Left colon (tissue), 2 donors: ENCODE data around the gene SLC9A7. TPM values are rescaled to one million over a fixed set of nuclear protein-coding genes. Genes with fewer than 3 reads are reported as not detected.
A peak's percentile ranks its signal among the peaks of the same experiment; 100 is the strongest.
"Not testable (repeated sequence)": the region's sequence is repeated elsewhere in the genome, so short reads cannot be mapped to it uniquely, and the experiment has no call there.

ENCODE experiments used
- ATAC-seq: fragments of 200-7000 bp; cut with Tn5 transposase; one replicate; pipeline ENCODE4 v1.9.1; 2020; ENCODE audit warnings: mild to moderate bottlenecking, moderate library complexity
- DNase-seq, 2 donors: peaks; one replicate each; pipeline ENCODE4 v3.0.0-alpha.2; 2020
- intact Hi-C, 2 donors: fragments of 100-400 bp; cut with DNase I in 1 of 2; cut with micrococcal nuclease in 1 of 2; formaldehyde crosslinking; loops; one replicate each; pipeline versions ENCODE4 v1.11.2 to v1.14.0; 2022; cut with DNase I, micrococcal nuclease
- long read RNA-seq: library from polyadenylated mRNA; unstranded; transcript quantifications from one replicate; pipeline ENCODE4 v2.0.0, GENCODE V29; 2021
- total RNA-seq, 2 donors: library from RNA; stranded (reverse); fragmentation: NEBNext Ultra II Directional; extraction: Animal tissue kit (Norgen Biotek cat#: 25700); gene quantifications; one replicate each; pipeline ENCODE4 v1.2.1, GENCODE V29; 2021
- donor health status: DM: no; HTN: no; CAD: no.
- donor health status: DM: yes; HTN: yes; CAD: no.

SLC9A7 gene
- 1 to 10 TPM in 1 of 2 donors, under 1 TPM in 1; 0.95 to 1.9 TPM for total RNA-seq
- long read RNA-seq = 0 reads

GRCh38 chrX:46758956-46759644 lies at the start of gene SLC9A7:
SLC9A7 (minus strand) TSS chrX:46759118; CDS start chrX:46759029, 89 bp downstream.
- peak; percentile 90 for ATAC-seq
- DNase-seq = peak; percentile 42 to 79
- intact Hi-C loops = no loop called here

DNA sequence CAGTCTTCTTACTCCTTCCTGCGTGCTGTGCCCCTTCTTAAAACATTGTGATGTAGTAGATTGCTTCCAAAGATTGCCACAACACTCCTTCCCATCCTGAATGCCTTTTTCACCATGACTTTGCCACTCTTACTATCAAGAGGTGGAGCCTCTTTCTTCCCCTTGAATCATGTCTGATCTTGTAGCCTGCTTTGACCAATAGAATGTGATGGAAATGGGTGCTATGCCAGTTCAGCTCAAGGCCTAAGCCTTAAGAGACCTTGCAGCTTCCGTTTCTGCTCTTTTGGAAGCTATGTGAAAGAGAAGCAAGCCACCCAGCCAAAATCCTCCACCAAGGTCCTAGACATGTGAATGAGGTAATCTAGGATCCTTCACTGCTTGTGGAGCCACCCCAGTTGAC lies 46.4 kb upstream of the SLC9A7 start:
- intact Hi-C loops = no loop called here
- DNase-seq (no peak), ATAC-seq (no peak)

- intact Hi-C loops = no loop called here
- no peak for ATAC-seq
Measured at GRCh38 chrX:46803140-46803539, 44.2 kb upstream of the SLC9A7 start.

DNA sequence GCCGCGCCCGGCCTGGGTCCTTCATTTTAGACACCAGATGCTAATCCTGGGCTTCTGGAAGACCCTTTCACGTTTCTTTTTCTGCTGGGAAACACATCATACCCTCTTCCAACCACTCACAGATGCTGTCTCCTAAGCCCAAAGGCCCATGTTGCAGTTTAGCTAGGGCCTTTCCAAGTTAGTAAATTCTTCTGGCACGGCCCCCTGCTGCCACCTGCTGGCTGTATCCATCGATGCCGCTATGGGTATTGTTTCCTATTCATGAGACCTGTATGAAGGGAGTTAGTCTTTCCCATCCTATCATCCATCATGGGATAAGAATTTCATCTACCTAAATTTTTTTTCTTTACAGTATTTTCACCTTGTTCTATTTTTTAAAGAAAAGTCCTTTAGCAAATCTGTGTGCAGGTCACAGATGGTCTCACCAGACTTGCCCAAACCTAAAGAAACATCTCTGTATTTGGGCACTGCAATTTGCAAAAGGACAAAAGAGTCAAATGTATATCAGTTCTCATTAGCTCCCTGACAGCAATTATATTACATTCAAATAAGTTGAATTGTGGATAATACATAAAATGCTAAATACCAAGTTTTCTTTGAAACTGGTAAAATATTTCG lies 37.8 kb upstream of the SLC9A7 start:
- intact Hi-C loops = no loop called here
- DNase-seq (peak; percentile 53 to 81), ATAC-seq (peak; percentile 71)

More at GRCh38 chrX:46803140-46803539, 44.2 kb upstream of the SLC9A7 start:
- DNase-seq = no peak

DNA sequence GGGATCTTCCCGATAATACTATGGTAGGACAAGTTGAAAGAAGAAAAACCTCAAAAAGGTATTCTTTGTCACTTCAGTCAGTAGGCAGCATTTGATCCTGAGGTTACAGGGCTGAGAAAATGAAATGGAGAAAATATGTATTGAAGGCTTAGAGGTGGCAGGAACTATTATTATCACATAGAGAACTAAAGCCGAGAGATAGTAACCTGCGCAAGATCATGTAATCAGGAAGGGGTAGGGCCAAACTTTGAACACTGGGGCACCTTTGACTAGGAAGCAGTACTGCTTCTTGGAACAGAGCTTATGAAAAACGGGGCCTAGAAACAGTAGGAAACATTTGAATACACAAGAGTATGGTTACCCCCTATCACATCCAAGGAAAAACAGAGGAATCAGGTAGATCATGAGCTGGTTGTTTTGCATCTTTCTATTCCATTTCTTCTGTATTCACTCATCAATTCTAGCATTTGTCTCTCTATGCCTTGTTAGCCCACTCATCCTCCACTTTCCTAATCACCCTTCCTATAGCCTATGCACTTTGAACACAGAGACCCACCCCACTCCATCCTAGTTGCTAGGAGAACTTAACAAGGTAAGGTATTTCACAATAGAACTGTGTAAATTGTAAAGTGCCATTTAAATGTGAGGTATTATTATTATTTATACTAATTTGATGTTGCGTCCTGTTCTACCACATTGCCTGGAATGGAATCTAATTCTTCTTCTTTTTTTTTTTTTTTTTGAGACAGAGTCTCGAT lies 34.6 kb upstream of the SLC9A7 start:
- DNase-seq (no peak), ATAC-seq (no peak)
- intact Hi-C loops = no loop called here

GRCh38 chrX:46792810-46793188 lies 33.9 kb upstream of the SLC9A7 start:
- DNase-seq (no peak), ATAC-seq (no peak)
- intact Hi-C loops = no loop called here

DNA sequence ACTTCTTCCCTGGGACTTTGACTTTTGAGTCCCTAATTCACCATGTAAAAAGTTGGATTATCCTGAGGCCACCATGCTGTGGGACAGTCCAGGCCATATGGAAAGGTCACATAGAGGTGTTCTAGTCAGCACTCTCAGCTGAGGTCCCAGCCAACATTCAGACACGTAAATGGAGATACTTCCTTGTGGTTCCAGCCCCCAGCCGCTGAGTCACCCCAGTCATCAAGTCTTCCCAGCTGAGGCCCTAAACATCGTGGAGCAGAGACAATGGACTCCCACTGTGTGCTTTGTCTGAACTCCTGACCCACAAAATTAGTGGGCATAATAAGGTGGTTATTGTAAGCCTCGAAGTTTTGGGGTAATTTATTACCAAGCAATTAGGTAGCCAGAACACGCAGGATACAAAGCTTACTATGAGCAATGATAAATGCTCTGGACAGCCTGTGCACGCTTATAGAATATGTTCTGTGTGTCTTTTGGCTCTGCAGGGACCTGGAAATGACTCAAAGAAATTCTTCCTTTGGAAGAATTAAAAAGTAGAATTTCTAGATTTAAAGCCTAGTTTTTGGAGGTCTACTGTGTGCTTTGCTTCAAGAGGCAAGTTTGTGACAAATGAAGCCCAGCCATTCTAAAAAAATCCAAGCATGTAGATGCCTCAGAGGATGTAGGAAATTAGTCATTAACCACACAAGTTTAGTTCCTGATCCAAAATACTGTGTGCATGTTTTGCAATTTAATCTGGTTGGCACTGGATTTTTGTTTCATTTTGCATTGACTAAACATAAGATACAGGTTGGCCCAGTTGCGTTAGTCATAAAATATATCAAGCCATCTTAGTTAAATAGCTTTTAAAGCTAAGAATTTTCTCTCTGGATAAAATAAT lies 33.2 kb upstream of the SLC9A7 start:
- intact Hi-C loops = no loop called here
- ATAC-seq = no peak
- DNase-seq = no peak

GRCh38 chrX:46788902-46789301 lies 30.0 kb upstream of the SLC9A7 start:
- intact Hi-C loops = no loop called here
- ATAC-seq = no peak
- no peak for DNase-seq

GRCh38 chrX:46784437-46784836 lies 25.5 kb upstream of the SLC9A7 start:
- DNase-seq, ATAC-seq, intact Hi-C loops: not testable (repeated sequence)

- DNase-seq (no peak), ATAC-seq (no peak)
- intact Hi-C loops = no loop called here
Measured at GRCh38 chrX:46782034-46782433, 23.1 kb upstream of the SLC9A7 start.

DNA sequence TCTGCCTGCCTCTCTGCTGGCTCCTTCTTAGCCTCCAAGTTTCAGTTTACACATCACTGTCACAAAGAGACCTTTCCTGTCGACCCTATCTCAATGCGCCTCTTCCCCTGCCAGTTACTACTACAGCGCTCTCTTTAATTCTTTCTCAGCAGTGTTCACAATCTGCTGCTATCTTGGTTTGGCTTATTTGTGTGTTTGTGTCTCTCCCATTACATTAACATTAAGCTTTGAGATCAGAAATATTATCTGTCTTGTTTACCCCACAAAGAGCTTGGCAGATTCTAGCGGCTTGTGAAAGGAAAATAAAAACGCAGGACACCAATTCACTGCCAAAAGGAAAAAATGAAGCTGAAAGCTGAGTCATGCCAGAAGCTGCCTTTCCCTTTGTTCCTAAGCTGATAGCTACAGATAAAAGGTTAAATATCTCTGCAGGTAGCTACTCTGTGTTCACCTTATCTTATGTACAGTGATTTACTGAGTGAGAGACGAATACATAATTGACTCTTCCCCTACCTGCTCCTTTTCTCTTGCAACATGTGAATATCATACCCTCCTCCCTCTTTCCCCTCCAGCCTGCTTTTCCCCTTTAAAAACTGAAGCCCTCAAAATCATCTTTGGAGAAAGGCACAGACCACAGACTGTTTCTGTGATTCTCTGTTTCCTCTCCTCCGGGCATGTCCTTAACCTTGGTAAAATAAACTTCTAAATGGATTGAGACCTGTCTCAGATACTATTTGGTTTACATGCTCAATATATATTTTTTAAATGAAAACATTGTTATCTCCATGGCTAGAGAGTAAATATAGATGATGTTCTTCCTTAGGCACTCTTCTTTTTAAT lies 19.3 kb upstream of the SLC9A7 start:
- intact Hi-C loops = no loop called here
- no peak for DNase-seq
- ATAC-seq = no peak

DNA sequence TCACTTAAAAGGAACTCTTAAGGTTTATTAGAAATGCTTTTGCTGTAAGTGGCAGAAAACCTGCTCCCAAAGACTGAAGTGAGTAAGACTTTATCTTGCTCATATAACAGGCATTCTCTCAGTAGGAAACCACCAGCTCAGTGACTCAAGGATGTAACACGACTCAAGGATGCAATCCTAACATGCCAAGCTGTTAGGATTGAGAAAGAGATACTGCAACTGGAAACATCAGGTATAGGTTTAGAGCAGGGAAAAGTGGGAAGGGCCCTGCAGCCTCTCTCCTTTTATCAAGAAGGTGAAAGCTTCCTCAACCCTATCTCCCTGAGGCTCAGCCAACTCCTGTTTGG lies 11.9 kb upstream of the SLC9A7 start:
- no peak for ATAC-seq
- intact Hi-C loops = no loop called here
- DNase-seq = no peak

GRCh38 chrX:46770000-46770816 lies 11.3 kb upstream of the SLC9A7 start:
- DNase-seq (no peak), ATAC-seq (no peak)
- intact Hi-C loops = no loop called here

- intact Hi-C loops = no loop called here
- DNase-seq = no peak
Measured at GRCh38 chrX:46762963-46763362, 4.0 kb upstream of the SLC9A7 start.

GRCh38 chrX:46759645-46759974 lies 692 bp upstream of the SLC9A7 start:
- intact Hi-C loops = no loop called here
- ATAC-seq (peak; percentile 3), DNase-seq (no peak)

More at GRCh38 chrX:46762963-46763362, 4.0 kb upstream of the SLC9A7 start:
- ATAC-seq = no peak

GRCh38 chrX:46758163-46758955 lies 559 bp downstream of the SLC9A7 start:
- intact Hi-C loops = no loop called here
- ATAC-seq (peak; percentile 50), DNase-seq (peak in 1 of 2 donors; percentile 20)

- no peak for ATAC-seq
- DNase-seq = no peak
- intact Hi-C loops = no loop called here
Measured at GRCh38 chrX:46757593-46757992, 1.3 kb downstream of the SLC9A7 start.
